Osteocyte (in vitro differentiated cells): Measurements from ENCODE around the gene PPFIA2. TPM values are rescaled to one million over a fixed set of nuclear protein-coding genes. Genes with fewer than 3 reads are reported as not detected.

Experiments
- DNase-seq: peaks from one replicate; pipeline ENCODE4 v3.0.0; 2021; ENCODE audit warnings: mixed read lengths; ENCODE audit not compliant: unreplicated experiment; ENCODE audit errors: extremely low spot score
- H3K27ac Mint-ChIP-seq: one replicate; pipeline ENCODE4 v1.8.0; 2021; ENCODE audit warnings: mild to moderate bottlenecking, mixed read lengths; ENCODE audit not compliant: unreplicated experiment
- H3K27me3 Mint-ChIP-seq: one replicate; pipeline ENCODE4 v1.8.0; 2021; ENCODE audit warnings: mixed read lengths; ENCODE audit not compliant: unreplicated experiment
- H3K36me3 Mint-ChIP-seq: one replicate; pipeline ENCODE4 v1.8.0; 2021; ENCODE audit warnings: mixed read lengths; ENCODE audit not compliant: unreplicated experiment
- H3K4me1 Mint-ChIP-seq: one replicate; pipeline ENCODE4 v1.8.0; 2021; ENCODE audit warnings: mixed read lengths; ENCODE audit not compliant: unreplicated experiment
- H3K4me3 Mint-ChIP-seq: one replicate; pipeline ENCODE4 v1.8.0; 2021; ENCODE audit warnings: mild to moderate bottlenecking, moderate library complexity, mixed read lengths; ENCODE audit not compliant: unreplicated experiment
- H3K9me3 Mint-ChIP-seq: one replicate; pipeline ENCODE4 v1.8.0; 2021; ENCODE audit warnings: mixed read lengths; ENCODE audit not compliant: unreplicated experiment
- total RNA-seq: library from RNA; stranded (reverse); gene quantifications from 2 replicates; pipeline ENCODE4 v1.2.1, GENCODE V29; 2021
- TF ChIP-seq, protein P1 (sequence below): fragments of 200-600 bp; sonication (generic); IDR thresholded peaks from 2 replicates; pipeline ENCODE4 v1.5.0; 2021; ENCODE audit warnings: antibody characterized with exemption, mild to moderate bottlenecking, moderate library complexity

The PPFIA2 gene
- total RNA-seq, 1 donor from 2014 or later, result 0.67 TPM

DNA sequence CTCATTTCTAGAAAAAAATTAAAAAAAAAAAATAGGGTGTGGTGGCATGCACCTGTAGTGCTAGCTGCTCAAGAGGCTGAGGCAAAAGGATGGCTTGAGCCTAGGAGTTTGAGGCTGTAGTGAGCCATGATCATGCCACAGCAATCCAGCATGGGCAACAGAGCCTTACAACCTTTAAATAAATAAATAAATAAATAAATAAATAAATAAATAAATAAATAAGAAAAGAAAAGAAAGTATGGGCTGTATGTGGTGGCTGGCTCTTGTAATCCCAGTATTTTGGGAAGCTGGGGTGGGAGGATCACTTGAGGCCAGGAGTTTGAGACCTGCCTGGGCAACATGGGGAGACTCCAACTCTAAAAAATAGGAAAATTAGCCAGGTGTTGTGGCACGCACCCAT lies 373.0 kb downstream of the PPFIA2 start:
- TF ChIP-seq, protein P1, sequence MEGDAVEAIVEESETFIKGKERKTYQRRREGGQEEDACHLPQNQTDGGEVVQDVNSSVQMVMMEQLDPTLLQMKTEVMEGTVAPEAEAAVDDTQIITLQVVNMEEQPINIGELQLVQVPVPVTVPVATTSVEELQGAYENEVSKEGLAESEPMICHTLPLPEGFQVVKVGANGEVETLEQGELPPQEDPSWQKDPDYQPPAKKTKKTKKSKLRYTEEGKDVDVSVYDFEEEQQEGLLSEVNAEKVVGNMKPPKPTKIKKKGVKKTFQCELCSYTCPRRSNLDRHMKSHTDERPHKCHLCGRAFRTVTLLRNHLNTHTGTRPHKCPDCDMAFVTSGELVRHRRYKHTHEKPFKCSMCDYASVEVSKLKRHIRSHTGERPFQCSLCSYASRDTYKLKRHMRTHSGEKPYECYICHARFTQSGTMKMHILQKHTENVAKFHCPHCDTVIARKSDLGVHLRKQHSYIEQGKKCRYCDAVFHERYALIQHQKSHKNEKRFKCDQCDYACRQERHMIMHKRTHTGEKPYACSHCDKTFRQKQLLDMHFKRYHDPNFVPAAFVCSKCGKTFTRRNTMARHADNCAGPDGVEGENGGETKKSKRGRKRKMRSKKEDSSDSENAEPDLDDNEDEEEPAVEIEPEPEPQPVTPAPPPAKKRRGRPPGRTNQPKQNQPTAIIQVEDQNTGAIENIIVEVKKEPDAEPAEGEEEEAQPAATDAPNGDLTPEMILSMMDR, result no peak
- Mint-ChIP-seq H3K9me3 (no peaks in the 10 kb centered on the region), H3K27me3 (peaks cover 2% of the 10 kb centered on the region), H3K36me3 (no peaks in the 10 kb centered on the region), H3K4me1 (no peaks in the 10 kb centered on the region), H3K4me3 (no peak overlapping the region), H3K27ac (no peak overlapping the region)
- DNase-seq, result no peak

DNA sequence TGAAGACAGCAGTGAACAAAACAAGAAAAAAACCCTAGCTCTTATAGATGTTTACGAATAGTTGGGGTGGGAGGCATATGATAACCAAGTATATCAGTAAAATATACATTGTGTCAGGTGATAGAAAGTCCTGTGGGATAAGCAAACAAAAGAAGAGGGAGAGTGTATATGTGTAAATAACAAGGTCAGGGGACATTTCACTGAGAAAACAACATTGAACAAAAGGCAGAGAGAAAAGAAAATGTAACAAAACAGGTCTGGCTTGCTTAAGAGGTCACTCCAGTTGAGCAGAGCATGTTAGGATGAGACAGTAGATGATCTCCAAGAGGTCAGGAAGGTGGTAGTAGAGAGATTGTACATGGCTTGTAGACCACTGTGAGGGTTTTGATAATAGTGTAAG lies 377.2 kb downstream of the PPFIA2 start:
- no peak for DNase-seq
- Mint-ChIP-seq H3K27me3 (no peaks in the 10 kb centered on the region), H3K27ac (no peak overlapping the region), H3K36me3 (no peaks in the 10 kb centered on the region), H3K4me3 (no peak overlapping the region), H3K4me1 (no peaks in the 10 kb centered on the region), H3K9me3 (no peaks in the 10 kb centered on the region)
- TF ChIP-seq, protein P1, result no peak

DNA sequence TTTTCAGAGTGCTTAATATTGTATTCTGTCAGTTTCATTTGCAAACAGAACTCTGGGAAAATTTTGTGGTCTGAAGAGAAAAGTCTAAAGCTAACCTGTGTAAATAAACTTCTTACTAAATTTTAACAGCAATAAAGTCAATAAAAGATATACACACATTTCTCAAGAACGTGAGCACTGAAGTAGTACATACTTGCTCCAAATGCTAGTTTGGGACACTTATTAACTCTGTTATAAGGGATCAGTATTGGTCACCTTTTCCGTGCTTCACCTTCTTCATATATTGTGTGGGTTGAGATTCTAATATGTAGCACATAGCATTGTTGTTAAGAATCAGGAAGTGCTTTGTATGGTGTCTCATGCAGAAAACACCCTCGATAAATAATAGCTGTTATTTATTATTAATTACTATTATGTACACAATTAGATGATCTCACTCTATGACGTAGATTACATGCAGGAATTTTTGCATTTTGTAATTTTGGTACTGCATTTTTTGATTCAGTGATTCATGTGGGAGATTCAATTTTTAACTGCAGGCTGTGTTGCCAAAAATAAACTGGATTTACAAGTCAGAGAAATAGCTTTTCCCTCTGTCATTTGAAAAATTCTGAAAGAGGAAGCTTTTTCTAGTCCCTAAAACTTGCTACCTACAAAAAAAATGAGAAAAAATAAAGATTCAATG lies 380.4 kb downstream of the PPFIA2 start:
- Mint-ChIP-seq H3K36me3 (no peaks in the 10 kb centered on the region), H3K9me3 (no peaks in the 10 kb centered on the region), H3K27ac (no peak overlapping the region), H3K4me1 (no peaks in the 10 kb centered on the region), H3K27me3 (no peaks in the 10 kb centered on the region), H3K4me3 (no peak overlapping the region)
- DNase-seq, result no peak
- TF ChIP-seq, protein P1, result no peak

DNA sequence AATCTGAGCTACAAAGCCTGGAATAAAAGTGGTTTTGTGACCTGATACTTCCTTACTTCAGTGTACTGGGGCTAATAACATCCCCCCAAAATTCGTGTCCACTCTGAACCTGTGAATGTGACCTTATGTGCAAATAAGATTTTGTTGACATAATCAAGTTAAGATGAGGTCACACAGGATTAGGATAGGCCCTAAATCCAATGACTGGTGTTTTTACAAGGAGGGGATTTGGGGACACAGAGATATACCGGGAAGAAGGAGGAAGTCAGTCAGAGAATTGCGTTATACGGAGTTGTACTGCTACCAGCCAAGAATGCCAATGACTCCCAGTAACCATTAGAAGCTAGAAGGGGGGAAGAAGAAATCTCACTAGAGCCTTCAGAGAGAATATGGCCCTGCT lies 381.4 kb downstream of the PPFIA2 start:
- Mint-ChIP-seq H3K27ac (no peak overlapping the region), H3K4me3 (no peak overlapping the region), H3K27me3 (no peaks in the 10 kb centered on the region), H3K9me3 (no peaks in the 10 kb centered on the region), H3K4me1 (no peaks in the 10 kb centered on the region), H3K36me3 (no peaks in the 10 kb centered on the region)
- DNase-seq, result no peak
- TF ChIP-seq, protein P1, result no peak

DNA sequence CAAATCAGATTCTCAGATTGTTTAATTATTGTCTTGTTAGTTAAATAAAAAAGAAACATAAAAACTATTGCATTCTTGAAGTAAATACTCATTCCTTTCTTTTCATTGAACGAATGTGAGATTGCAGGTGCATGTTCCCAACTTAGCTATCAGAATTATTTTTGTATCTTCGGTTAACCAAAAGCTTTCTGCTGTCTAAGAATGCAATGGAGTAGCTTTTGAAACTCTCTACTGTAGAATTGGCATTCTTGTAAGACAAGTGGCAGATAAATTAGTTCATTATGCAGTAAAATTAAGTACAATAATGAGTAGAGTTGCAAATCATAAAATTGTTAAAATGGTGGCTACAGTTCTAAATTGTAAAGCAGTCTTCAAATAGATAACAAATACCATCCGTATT lies 383.2 kb downstream of the PPFIA2 start:
- Mint-ChIP-seq H3K9me3 (no peaks in the 10 kb centered on the region), H3K36me3 (no peaks in the 10 kb centered on the region), H3K27me3 (no peaks in the 10 kb centered on the region), H3K4me3 (no peak overlapping the region), H3K27ac (no peak overlapping the region), H3K4me1 (no peaks in the 10 kb centered on the region)
- TF ChIP-seq, protein P1, result no peak
- DNase-seq, result no peak
